Vagina (tissue), 2 donors: ENCODE data around the gene CEBPG.

ENCODE experiments used
- CTCF ChIP-seq, 3 experiments: fragments of 450-650 bp in 2 of 3; fragments of 200-600 bp in 1 of 3; sonication (generic) in 1 of 3; IDR thresholded peaks; one replicate each; pipeline ENCODE4 v1.5.1; 2017 to 2019; ENCODE audit warnings: antibody characterized with exemption in 3 of 3, mild to moderate bottlenecking in 2 of 3, moderate library complexity in 2 of 3
- POLR2A ChIP-seq, 2 donors: fragments of 450-650 bp; IDR thresholded peaks; one replicate each; pipeline ENCODE4 v1.6.1; 2017; ENCODE audit warnings: antibody characterized with exemption in 2 of 2, mild to moderate bottlenecking in 2 of 2, moderate library complexity in 2 of 2

- TF ChIP-seq CTCF (IDR thresholded peaks at IDR 0.05) (no peak), POLR2A (IDR thresholded peaks at IDR 0.05) (no peak)
These were observed 29.1 kb downstream of the CEBPG start for GRCh38 chr19:33402421-33403220.
